SKM-1 (cell line): ENCODE results near the gene PNLIPRP1.

ENCODE experiments used
- DNase-seq: peaks from one replicate; lab custom pipeline; 2025; ENCODE audit not compliant: unreplicated experiment; lab: John Stamatoyannopoulos, UW

Gene PNLIPRP1

DNA sequence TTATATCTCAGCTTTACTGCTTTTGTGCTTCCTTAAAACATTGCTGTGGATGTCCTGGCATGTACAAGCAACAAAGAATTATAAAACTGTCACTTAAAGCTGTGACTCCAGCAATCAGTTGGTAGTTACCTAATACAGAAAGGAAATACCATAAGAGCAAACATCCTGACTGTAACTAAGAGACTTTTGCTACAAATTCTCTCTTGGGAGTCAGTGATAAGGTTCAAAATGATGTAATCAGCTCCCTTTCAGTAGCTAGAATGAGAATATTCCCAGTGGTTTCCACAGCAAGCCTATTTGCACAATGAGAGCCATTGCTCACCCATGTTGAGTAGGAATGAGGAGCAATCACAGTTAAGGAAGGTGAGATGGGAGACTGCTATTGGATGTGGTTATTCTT is 7.6 kb downstream of the PNLIPRP1 start:
- no peak for DNase-seq

DNA sequence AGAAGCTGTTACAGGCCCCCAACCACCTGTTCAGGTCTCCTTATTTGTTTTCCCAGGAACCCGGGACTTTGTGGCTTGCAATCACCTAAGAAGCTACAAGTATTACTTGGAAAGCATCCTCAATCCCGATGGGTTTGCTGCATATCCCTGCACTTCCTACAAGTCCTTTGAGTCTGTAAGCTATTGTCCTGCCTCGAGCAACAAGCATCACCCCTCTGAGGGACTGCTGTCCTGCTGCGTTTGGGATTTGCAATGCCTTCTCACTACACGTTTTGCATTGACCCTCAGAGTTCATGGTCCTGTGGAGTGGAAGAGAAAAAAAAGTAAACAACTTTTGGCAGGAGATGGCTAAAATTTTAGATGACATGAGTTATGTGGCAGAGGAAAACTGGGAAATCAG is 9.2 kb downstream of the PNLIPRP1 start:
- DNase-seq: no peak

DNA sequence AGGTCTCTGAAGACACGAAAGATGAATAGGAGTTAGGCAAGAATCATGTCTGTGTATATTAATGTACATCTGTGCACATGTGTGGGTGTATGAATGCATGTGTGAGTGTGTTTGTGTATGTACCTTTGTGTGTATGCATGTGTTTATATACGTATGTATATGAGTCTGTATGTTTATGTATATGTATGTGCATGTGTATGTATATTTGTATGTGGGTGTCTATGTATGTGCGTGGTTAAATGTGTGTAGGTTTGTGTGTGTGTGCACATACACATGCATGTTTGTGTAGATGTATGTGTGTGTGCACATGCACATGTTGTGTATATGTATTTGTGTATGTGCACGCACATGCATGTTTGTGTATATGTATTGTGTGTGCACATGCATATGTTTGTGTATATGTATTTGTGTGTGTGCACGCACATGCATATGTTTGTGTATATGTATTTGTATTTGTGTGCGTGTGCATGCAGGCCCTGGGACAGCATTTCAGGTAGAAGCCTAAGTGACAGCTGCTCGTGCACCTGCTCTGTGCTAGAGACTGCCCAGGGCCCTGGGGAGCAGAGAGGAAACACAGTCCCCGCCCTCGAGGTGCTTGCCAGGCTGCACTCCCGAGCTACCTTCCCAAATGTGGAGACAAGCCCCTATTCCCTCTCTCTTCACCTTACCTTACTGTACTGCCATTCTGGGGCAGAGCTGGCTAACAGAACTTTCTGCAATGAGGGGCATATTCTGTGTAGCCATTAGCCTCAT is 12.1 kb downstream of the PNLIPRP1 start:
- no peak for DNase-seq

GRCh38 chr10:116606061-116606483 is 15.3 kb downstream of the PNLIPRP1 start:
- no peak for DNase-seq

DNA sequence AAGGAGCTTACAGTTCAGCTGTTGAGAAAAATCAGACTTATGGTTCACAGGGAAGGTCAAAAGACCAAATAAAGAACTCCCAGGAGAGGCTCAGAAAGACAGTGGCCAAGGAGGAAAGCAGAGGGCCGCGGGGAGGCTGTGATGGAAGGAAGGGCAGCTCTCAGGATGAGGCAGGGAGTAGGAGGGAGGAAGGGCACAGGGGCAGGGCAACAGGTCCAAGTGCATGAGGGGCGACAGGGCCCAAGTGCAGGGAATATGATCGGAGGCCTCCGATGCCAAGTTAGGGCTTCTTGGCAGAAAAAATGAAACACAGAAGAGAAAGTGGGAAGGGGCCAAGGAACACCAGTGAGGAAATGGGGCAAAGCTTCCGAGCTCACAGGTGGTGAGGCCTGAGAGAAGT is 16.6 kb downstream of the PNLIPRP1 start:
- DNase-seq: no peak

GRCh38 chr10:116608686-116609594 is 18.2 kb downstream of the PNLIPRP1 start:
- no peak for DNase-seq

GRCh38 chr10:116610443-116611152 is 19.8 kb downstream of the PNLIPRP1 start:
- no peak for DNase-seq

DNA sequence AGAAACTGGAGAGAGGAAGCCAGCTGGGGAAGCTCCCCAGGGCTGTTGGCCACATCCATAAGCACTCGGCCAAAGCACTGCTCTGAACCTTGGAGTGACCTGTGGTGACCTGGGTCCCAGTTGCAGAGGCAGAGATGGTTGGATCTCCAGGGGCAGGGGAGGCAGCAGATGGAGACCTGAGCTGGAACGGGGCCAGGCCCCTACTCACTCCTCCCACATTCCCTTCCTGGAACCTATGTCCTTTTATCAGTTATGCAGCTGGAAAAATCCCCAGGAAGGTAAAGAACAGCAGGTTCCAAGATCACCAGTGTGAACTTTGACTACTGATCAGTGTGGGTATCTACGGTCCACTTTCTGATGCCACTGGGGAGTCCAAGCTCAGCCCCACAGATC is 20.4 kb downstream of the PNLIPRP1 start:
- no peak for DNase-seq

- no peak for DNase-seq
Observed at GRCh38 chr10:116612107-116612769, 21.5 kb downstream of the PNLIPRP1 start.

- DNase-seq: no peak
Observed at GRCh38 chr10:116613471-116613870, 22.7 kb downstream of the PNLIPRP1 start.

DNA sequence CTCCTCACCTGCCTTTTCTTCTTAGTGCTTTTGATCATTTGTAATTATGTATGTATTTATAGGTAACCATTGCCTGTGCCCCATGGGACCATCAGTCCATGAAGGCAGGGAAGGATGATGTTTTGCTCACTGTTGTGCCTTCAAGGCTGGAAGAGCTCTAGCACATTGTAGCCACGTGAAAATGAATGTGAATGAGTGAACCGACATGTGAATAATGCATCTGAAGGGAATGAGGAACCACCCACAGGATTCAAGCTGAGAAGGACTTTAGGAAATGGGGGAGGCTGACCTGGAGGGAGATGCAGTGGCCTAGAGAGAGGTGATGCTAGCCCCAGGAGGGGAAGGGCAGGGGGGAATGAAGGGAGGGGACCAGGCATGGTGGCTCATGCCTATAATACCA is 24.0 kb downstream of the PNLIPRP1 start:
- no peak for DNase-seq

DNA sequence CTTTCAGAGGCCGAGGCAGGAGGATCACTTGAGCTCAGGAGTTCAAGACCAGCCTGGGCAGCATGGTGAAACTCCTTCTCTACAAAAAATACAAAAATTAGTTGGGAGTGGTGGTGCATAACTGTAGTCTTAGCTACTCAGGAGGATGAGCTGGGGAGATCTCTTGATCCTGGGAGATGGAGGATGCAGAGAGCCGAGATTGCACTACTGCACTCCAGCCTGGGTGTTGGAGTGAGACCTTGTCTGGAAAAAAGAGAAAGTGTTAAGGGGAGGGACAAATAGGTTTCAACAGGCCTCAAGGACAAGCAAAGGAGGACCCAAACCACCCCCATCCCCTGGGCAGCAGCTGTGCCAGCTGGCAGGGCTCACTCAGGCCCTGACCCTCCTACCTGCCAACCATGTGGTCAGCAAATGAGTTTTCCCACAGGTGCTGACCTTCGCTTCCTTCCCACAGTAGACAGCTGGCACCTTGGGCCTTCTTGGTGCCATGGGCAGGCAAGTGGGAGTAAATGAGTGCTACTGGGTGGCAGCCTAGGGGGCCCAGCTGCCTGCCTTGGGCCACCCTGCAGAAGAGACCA is 24.5 kb downstream of the PNLIPRP1 start:
- no peak for DNase-seq

DNA sequence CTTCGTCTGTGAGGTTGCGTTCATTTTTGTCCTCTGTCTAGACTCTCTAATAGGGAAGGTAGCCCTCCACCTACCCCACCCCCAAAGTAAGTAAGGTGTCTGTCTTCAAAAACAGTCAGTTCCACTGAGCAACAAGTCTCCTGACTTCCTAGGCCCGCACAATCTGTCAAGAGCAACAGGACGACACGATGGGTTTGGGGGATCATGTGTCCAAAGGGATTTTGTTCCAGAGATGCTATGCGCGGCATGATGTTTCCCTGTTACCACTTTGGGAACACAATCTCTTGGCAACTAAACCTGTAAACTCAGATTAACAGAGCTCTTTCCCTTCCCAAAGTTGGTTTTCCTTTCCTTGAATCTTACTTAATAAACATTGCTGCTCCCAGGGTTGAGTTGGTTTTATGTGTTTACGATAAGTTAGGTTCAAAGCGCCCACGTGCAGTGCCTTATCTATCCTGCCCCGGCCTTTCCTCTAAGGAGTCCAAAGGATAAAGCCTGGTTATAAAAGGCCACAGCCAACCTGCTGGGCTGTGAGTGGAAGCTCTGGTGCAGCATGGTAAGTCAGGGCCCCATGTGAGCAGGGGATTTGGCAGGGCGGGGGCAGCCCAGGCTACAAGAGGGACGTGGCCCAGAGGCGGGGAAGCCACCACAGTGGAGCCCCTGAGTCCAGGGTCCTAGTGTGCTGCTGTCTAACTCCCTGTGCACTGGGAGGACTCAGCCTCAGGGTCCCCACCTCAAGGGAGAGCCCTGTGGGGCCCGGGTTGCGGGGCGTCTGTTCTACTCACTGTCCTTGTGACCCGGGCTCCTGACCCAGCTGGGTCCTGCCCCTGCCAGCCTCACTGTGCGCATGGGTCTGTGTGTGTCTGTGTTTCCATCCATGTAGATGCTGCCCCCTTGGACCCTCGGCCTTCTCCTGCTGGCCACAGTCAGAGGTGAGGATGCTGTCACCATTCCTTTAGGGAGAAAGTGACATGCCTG is 30.0 kb downstream of the PNLIPRP1 start, which contains the start of gene PNLIPRP2:
Gene PNLIPRP2, plus strand, starts transcription at position 531 of the 978 bp plus-strand sequence.
- no peak for DNase-seq

GRCh38 chr10:116621476-116621875 is 30.7 kb downstream of the PNLIPRP1 start:
- DNase-seq: no peak

- no peak for DNase-seq
Observed at GRCh38 chr10:116621934-116622655, 31.3 kb downstream of the PNLIPRP1 start.

- no peak for DNase-seq
Observed at GRCh38 chr10:116625845-116626244, 35.1 kb downstream of the PNLIPRP1 start.

DNA sequence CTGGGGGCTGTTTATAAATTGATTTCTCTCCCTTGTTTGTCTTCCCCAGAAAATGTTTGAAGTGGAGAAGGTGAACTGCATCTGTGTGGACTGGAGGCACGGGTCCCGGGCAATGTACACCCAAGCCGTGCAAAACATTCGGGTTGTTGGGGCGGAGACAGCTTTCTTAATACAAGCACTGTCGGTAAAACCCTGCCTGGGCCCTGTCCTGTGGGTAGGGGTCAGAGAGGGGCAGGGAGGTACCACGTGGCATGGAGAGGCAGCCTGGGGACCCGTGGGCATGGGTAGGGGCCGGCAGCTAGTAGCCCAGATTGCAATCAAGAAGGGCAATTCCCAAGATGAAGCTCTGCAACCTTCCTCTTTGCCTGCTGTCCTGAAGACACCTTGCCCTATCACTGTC is 36.1 kb downstream of the PNLIPRP1 start:
- no peak for DNase-seq

- DNase-seq: no peak
Observed at GRCh38 chr10:116627386-116627933, 36.7 kb downstream of the PNLIPRP1 start.
